HFFc6 (cell line): ENCODE results near the gene SIRT5. TPM values are rescaled to one million over a fixed set of nuclear protein-coding genes. Genes with fewer than 3 reads are reported as not detected.

Experiments
- DNase-seq: peaks from one replicate; pipeline ENCODE4 v3.0.0-alpha.2; 2018
- H3K27ac Mint-ChIP-seq: 2 replicates; pipeline ENCODE4 v1.8.0; 2020; ENCODE audit warnings: mild to moderate bottlenecking, mixed read lengths
- H3K27me3 Mint-ChIP-seq: 2 replicates; pipeline ENCODE4 v1.8.0; 2021; ENCODE audit warnings: mild to moderate bottlenecking, moderate library complexity, mixed read lengths; ENCODE audit not compliant: insufficient read depth
- H3K36me3 Mint-ChIP-seq: 2 replicates; pipeline ENCODE4 v1.8.0; 2021; ENCODE audit warnings: low read depth, mixed read lengths
- H3K4me1 Mint-ChIP-seq: 2 replicates; pipeline ENCODE4 v1.8.0; 2020; ENCODE audit warnings: low read depth, mixed read lengths
- H3K4me3 Mint-ChIP-seq: 2 replicates; pipeline ENCODE4 v1.8.0; 2020; ENCODE audit warnings: mild to moderate bottlenecking, moderate library complexity, mixed read lengths
- H3K9me3 Mint-ChIP-seq: 2 replicates; pipeline ENCODE4 v1.8.0; 2020; ENCODE audit warnings: mild to moderate bottlenecking, mixed read lengths
- total RNA-seq, 6 experiments: library from RNA; stranded (reverse); fragmentation: NEBNext Ultra II Directional; extraction: Animal tissue kit (Norgen Biotek cat#: 25700); gene quantifications; 2 replicates in 1 of 6; 3 replicates in 5 of 6; pipeline ENCODE4 v1.2.3, GENCODE V29; 2021
- TF ChIP-seq, protein P1 (sequence below): fragments of 200-600 bp; sonication (generic); IDR thresholded peaks from 2 replicates; pipeline ENCODE4 v1.5.0; 2021; ENCODE audit warnings: antibody characterized with exemption, mild to moderate bottlenecking

Gene SIRT5
- total RNA-seq, 6 experiments from 2014 or later, result 4.3 to 7.0 (median 6.3) TPM

DNA sequence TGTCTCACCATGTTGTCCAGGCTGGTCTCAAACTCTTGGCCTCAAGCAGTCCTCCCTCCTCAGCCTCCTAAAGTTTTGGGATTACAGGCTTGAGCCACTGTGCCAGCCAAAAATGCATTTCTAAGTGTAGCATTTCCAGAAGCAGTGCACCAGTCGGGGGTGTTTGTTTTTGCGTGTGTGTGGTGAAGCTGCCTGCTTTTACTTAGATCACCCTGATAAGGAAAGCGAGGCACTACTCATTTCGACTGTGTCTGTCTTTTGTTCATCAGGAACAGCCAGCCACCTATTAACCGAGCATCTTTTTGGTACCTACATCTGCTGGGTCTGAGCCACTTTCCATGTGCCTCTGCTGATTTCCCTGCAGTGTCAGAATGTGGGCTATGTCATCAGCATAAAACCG, 18.7 kb downstream of the SIRT5 start:
- TF ChIP-seq, protein P1, sequence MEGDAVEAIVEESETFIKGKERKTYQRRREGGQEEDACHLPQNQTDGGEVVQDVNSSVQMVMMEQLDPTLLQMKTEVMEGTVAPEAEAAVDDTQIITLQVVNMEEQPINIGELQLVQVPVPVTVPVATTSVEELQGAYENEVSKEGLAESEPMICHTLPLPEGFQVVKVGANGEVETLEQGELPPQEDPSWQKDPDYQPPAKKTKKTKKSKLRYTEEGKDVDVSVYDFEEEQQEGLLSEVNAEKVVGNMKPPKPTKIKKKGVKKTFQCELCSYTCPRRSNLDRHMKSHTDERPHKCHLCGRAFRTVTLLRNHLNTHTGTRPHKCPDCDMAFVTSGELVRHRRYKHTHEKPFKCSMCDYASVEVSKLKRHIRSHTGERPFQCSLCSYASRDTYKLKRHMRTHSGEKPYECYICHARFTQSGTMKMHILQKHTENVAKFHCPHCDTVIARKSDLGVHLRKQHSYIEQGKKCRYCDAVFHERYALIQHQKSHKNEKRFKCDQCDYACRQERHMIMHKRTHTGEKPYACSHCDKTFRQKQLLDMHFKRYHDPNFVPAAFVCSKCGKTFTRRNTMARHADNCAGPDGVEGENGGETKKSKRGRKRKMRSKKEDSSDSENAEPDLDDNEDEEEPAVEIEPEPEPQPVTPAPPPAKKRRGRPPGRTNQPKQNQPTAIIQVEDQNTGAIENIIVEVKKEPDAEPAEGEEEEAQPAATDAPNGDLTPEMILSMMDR, result no peak
- H3K4me1 Mint-ChIP-seq, result peaks cover 24% of the 10 kb centered on the region
- DNase-seq, result no peak
- peaks cover 4% of the 10 kb centered on the region; the same call in 1 of the 2 replicates for H3K36me3 Mint-ChIP-seq
- H3K4me3 Mint-ChIP-seq, result no peak overlapping the region
- no peaks in the 10 kb centered on the region; the same call in 1 of the 2 replicates for H3K27me3 Mint-ChIP-seq
- H3K9me3 Mint-ChIP-seq, result no peaks in the 10 kb centered on the region
- peak overlapping the region; percentile 38; the same call in 1 of the 2 replicates for H3K27ac Mint-ChIP-seq

GRCh38 chr6:13593720-13594119, 19.3 kb downstream of the SIRT5 start:
- TF ChIP-seq, protein P1, result no peak
- Mint-ChIP-seq H3K4me1 (peaks cover 22% of the 10 kb centered on the region), H3K4me3 (no peak overlapping the region), H3K27ac (peak overlapping the region; percentile 68), H3K9me3 (no peaks in the 10 kb centered on the region), H3K36me3 (peaks cover 4% of the 10 kb centered on the region; the same call in 1 of the 2 replicates), H3K27me3 (no peaks in the 10 kb centered on the region; the same call in 1 of the 2 replicates)
- DNase-seq, result no peak

GRCh38 chr6:13597073-13597472, 22.7 kb downstream of the SIRT5 start:
- no peak for DNase-seq
- peaks cover 22% of the 10 kb centered on the region for H3K4me1 Mint-ChIP-seq
- TF ChIP-seq, protein P1, result no peak
- H3K36me3 Mint-ChIP-seq, result no peaks in the 10 kb centered on the region
- no peaks in the 10 kb centered on the region for H3K27me3 Mint-ChIP-seq
- H3K4me3 Mint-ChIP-seq, result no peak overlapping the region
- H3K27ac Mint-ChIP-seq, result no peak overlapping the region
- no peaks in the 10 kb centered on the region for H3K9me3 Mint-ChIP-seq

DNA sequence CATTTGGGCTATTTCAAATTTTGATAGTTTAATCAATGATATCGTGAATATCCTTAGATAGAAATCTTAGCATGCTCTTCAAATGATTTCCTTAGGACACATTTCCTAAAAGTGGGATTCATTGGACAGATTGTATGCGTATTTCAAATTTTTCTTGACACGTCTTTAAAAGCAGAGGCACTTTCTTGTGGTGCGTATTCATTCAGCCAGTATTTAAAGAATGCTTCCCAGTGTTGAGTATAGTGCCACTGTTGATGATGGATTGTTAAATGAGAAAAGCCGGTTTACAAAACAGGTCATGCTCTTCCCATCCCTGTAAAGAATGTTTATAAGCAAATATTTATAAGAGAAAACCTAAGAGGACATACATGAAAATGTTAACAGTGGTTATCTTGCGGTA, 25.6 kb downstream of the SIRT5 start:
- Mint-ChIP-seq H3K27ac (no peak overlapping the region), H3K36me3 (peaks cover 3% of the 10 kb centered on the region; the same call in 1 of the 2 replicates), H3K4me3 (no peak overlapping the region), H3K4me1 (peaks cover under 1% of the 10 kb centered on the region; the same call in 1 of the 2 replicates), H3K9me3 (no peaks in the 10 kb centered on the region), H3K27me3 (no peaks in the 10 kb centered on the region)
- TF ChIP-seq, protein P1, result no peak
- no peak for DNase-seq

DNA sequence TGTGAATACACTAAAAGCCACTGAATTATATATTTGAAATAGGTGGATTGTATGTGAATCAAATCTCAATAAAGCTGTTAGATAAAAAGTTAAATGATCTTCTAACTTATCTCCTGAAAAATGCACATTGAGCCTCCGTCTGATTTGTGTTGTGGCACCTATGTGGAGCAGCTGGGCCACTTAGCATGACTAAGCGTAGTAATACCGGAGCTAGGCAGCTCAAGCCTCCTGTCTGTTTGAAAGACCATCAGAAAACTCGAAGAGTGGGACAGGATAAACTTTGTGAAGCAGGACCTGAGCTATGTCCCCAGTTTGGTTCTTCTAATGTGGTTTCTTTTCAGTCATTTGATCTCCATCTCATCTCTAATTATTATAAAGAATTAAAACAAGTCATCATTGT, 29.7 kb downstream of the SIRT5 start:
- no peak for DNase-seq
- TF ChIP-seq, protein P1, result no peak
- Mint-ChIP-seq H3K27me3 (no peaks in the 10 kb centered on the region), H3K9me3 (no peaks in the 10 kb centered on the region), H3K4me3 (no peak overlapping the region), H3K36me3 (peaks cover 11% of the 10 kb centered on the region), H3K4me1 (no peaks in the 10 kb centered on the region), H3K27ac (no peak overlapping the region)
